HEK293 (cell line): ENCODE results near the gene ENTPD3.

Source experiments
- ZNF184 ChIP-seq: fragments of 450-650 bp; IDR thresholded peaks from 2 replicates; pipeline ENCODE4 v1.5.1; 2018; ENCODE audit warnings: missing biosample characterization, mild to moderate bottlenecking, missing genetic modification characterization
- ZSCAN30 ChIP-seq: fragments of 450-650 bp; IDR thresholded peaks from 2 replicates; pipeline ENCODE4 v1.5.1; 2018; ENCODE audit warnings: missing biosample characterization, mild to moderate bottlenecking, missing genetic modification characterization, moderate library complexity
- TF ChIP-seq, protein P1 (sequence below): fragments of 450-650 bp; formaldehyde crosslinking; IDR thresholded peaks from 2 replicates; pipeline ENCODE4 v1.5.1; 2016; ENCODE audit warnings: missing biosample characterization, missing genetic modification characterization
- TF ChIP-seq, protein P2 (sequence below): fragments of 450-650 bp; formaldehyde crosslinking; IDR thresholded peaks from 2 replicates; pipeline ENCODE4 v1.5.1; 2016; ENCODE audit warnings: missing biosample characterization, missing genetic modification characterization

DNA sequence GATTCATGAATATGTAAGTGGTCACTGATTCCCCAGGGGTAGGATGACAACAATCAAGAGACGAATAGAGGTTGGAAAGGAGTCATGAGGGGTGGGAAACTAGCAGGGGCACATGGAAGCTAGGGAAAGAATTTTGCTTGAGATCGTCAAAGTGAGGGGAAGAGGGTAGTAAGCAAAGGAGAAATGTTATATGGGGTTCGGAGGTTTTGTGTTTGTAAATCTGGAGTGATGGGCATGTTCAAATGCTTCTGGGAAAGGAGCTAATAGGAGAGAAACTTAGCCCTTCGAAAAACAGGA is 78.1 kb downstream of the ENTPD3 start:
- TF ChIP-seq, protein P1, sequence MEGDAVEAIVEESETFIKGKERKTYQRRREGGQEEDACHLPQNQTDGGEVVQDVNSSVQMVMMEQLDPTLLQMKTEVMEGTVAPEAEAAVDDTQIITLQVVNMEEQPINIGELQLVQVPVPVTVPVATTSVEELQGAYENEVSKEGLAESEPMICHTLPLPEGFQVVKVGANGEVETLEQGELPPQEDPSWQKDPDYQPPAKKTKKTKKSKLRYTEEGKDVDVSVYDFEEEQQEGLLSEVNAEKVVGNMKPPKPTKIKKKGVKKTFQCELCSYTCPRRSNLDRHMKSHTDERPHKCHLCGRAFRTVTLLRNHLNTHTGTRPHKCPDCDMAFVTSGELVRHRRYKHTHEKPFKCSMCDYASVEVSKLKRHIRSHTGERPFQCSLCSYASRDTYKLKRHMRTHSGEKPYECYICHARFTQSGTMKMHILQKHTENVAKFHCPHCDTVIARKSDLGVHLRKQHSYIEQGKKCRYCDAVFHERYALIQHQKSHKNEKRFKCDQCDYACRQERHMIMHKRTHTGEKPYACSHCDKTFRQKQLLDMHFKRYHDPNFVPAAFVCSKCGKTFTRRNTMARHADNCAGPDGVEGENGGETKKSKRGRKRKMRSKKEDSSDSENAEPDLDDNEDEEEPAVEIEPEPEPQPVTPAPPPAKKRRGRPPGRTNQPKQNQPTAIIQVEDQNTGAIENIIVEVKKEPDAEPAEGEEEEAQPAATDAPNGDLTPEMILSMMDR (tag by site-specific recombination) = no peak
- TF ChIP-seq ZSCAN30 (tag by site-specific recombination) (no peak), ZNF184 (tag by site-specific recombination) (no peak)
- TF ChIP-seq, protein P2, sequence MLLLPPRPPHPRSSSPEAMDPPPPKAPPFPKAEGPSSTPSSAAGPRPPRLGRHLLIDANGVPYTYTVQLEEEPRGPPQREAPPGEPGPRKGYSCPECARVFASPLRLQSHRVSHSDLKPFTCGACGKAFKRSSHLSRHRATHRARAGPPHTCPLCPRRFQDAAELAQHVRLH (tag by site-specific recombination) = no peak
